ENCODE results near the gene TMEM209.

The TMEM209 gene

GRCh38 chr7:130136579-130137167, 68.5 kb downstream of the TMEM209 start:
- Histone ChIP-seq H3K36me3 (ENCODE audit: low read length) (no peaks in the 10 kb centered on the region), H3F3A (ENCODE audit: insufficient read depth) (no peaks in the 10 kb centered on the region), H3K27me3 (ENCODE audit: low read length) (no peaks in the 10 kb centered on the region), H3K4me2 (ENCODE audit: low read depth, low read length, poor library complexity, severe bottlenecking) (no peak overlapping the region), H3K9me3 (ENCODE audit: insufficient read depth, low read length) (no peaks in the 10 kb centered on the region), H4K20me1 (ENCODE audit: low read depth, low read length) (no peaks in the 10 kb centered on the region), H3K4me3 (ENCODE audit: insufficient read depth, low read length, poor library complexity, severe bottlenecking) (no peak overlapping the region), H3K9ac (ENCODE audit: low read length) (no peak overlapping the region), H3K9me2 (replicated peaks; ENCODE audit: insufficient read depth, low read length) (no peaks in the 10 kb centered on the region), H3K27ac (ENCODE audit: low read depth, low read length) (no peak overlapping the region), H3K79me2 (ENCODE audit: insufficient read depth, low read length) (no peaks in the 10 kb centered on the region), H2AFZ (ENCODE audit: low read depth, low read length, severe bottlenecking) (no peak overlapping the region)
- no peak for TF ChIP-seq CTCF (IDR thresholded peaks at IDR 0.05; ENCODE audit: insufficient read depth, low read length, poor library complexity, severe bottlenecking)
- TF ChIP-seq EZH2phosphoT487 (conservative IDR thresholded peaks at IDR 0.05; ENCODE audit: low read length): no peak

- no peak overlapping the region for H3K4me2 ChIP-seq (ENCODE audit: low read depth, low read length, poor library complexity, severe bottlenecking)
- H3K79me2 ChIP-seq (ENCODE audit: insufficient read depth, low read length): no peaks in the 10 kb centered on the region
- TF ChIP-seq CTCF (IDR thresholded peaks at IDR 0.05; ENCODE audit: insufficient read depth, low read length, poor library complexity, severe bottlenecking) (no peak), EZH2phosphoT487 (conservative IDR thresholded peaks at IDR 0.05; ENCODE audit: low read length) (no peak)
- 0 out of 2 replicates have a peak, but pooled peaks cover 1% of the 10 kb centered on the region for H3K36me3 ChIP-seq (ENCODE audit: low read length)
- H4K20me1 ChIP-seq (ENCODE audit: low read depth, low read length): no peaks in the 10 kb centered on the region
- no peak overlapping the region for H3K9ac ChIP-seq (ENCODE audit: low read length)
- H2AFZ ChIP-seq (ENCODE audit: low read depth, low read length, severe bottlenecking): no peak overlapping the region
- no peaks in the 10 kb centered on the region for H3K27me3 ChIP-seq (ENCODE audit: low read length)
- H3F3A ChIP-seq (ENCODE audit: insufficient read depth): no peaks in the 10 kb centered on the region
- H3K9me2 ChIP-seq (replicated peaks; ENCODE audit: insufficient read depth, low read length): no peaks in the 10 kb centered on the region
- H3K4me3 ChIP-seq (ENCODE audit: insufficient read depth, low read length, poor library complexity, severe bottlenecking): no peak overlapping the region
- no peaks in the 10 kb centered on the region for H3K9me3 ChIP-seq (ENCODE audit: insufficient read depth, low read length)
- H3K27ac ChIP-seq (ENCODE audit: low read depth, low read length): no peak overlapping the region
Measured at GRCh38 chr7:130135208-130136205, 69.7 kb downstream of the TMEM209 start.

- H3K36me3 ChIP-seq (ENCODE audit: low read length): 0 out of 2 replicates have a peak, but pooled peaks cover 3% of the 10 kb centered on the region
- H3K9ac ChIP-seq (ENCODE audit: low read length): no peak overlapping the region
- H3K9me3 ChIP-seq (ENCODE audit: insufficient read depth, low read length): no peaks in the 10 kb centered on the region
- H4K20me1 ChIP-seq (ENCODE audit: low read depth, low read length): no peaks in the 10 kb centered on the region
- H2AFZ ChIP-seq (ENCODE audit: low read depth, low read length, severe bottlenecking): no peak overlapping the region
- H3K79me2 ChIP-seq (ENCODE audit: insufficient read depth, low read length): no peaks in the 10 kb centered on the region
- H3K27ac ChIP-seq (ENCODE audit: low read depth, low read length): no peak overlapping the region
- no peaks in the 10 kb centered on the region for H3K9me2 ChIP-seq (replicated peaks; ENCODE audit: insufficient read depth, low read length)
- no peak overlapping the region for H3K4me2 ChIP-seq (ENCODE audit: low read depth, low read length, poor library complexity, severe bottlenecking)
- H3K4me3 ChIP-seq (ENCODE audit: insufficient read depth, low read length, poor library complexity, severe bottlenecking): no peak overlapping the region
- TF ChIP-seq CTCF (IDR thresholded peaks at IDR 0.05; ENCODE audit: insufficient read depth, low read length, poor library complexity, severe bottlenecking) (no peak), EZH2phosphoT487 (conservative IDR thresholded peaks at IDR 0.05; ENCODE audit: low read length) (no peak)
- no peaks in the 10 kb centered on the region for H3F3A ChIP-seq (ENCODE audit: insufficient read depth)
- H3K27me3 ChIP-seq (ENCODE audit: low read length): no peaks in the 10 kb centered on the region
Measured at GRCh38 chr7:130134726-130135125, 70.5 kb downstream of the TMEM209 start.

Data from SU-DHL-6 (cell line).